ENCODE results near the gene BTNL9. TPM values are rescaled to one million over a fixed set of nuclear protein-coding genes. Genes with fewer than 3 reads are reported as not detected.

The BTNL9 gene
- total and polyA plus RNA-seq, 9 of the 15 experiments (the other 6 are each of a cell fraction or from before 2014, with no cell fraction given): 3.7 to 86.7 (median 29.4) TPM

DNA sequence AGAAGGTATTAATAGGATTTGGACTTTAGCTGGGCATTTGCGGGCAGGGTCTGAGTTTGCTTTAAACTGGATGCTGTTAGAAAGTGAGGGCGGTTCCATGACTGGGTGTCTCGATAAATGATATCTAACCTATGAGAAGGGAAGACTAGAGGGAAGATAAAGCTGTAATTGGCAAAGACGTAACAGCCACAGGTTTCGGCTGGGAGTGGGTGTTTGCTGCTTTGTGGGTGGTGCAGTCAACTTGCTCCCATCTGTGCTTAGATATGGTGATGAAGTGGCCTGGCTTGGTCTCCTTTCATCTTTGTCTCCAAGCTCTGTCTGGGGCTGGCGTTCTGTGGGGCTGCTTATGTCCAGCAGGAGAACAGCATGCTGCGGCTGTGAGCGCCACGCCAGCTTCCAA, 67.6 kb downstream of the BTNL9 start (continued):
- TF ChIP-seq, protein P1, sequence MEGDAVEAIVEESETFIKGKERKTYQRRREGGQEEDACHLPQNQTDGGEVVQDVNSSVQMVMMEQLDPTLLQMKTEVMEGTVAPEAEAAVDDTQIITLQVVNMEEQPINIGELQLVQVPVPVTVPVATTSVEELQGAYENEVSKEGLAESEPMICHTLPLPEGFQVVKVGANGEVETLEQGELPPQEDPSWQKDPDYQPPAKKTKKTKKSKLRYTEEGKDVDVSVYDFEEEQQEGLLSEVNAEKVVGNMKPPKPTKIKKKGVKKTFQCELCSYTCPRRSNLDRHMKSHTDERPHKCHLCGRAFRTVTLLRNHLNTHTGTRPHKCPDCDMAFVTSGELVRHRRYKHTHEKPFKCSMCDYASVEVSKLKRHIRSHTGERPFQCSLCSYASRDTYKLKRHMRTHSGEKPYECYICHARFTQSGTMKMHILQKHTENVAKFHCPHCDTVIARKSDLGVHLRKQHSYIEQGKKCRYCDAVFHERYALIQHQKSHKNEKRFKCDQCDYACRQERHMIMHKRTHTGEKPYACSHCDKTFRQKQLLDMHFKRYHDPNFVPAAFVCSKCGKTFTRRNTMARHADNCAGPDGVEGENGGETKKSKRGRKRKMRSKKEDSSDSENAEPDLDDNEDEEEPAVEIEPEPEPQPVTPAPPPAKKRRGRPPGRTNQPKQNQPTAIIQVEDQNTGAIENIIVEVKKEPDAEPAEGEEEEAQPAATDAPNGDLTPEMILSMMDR (IDR thresholded peaks at IDR 0.05 in 2 of 3, conservative IDR thresholded peaks at IDR 0.05 in 1 of 3; ENCODE audit: insufficient read depth in 2 of 3, low read depth in 1 of 3, low read length in 3 of 3): 0 out of 6 replicates have a peak, but pooled peaks of 1 of the 3 experiments have one; percentile 11
- TF ChIP-seq TEAD1 (CRISPR knock-in tag; IDR thresholded peaks at IDR 0.05) (no peak), CREB1 (IDR thresholded peaks at IDR 0.05) (0 out of 2 replicates have a peak, but pooled peaks have one; percentile 41), CREB1 (CRISPR knock-in tag; IDR thresholded peaks at IDR 0.05) (0 out of 2 replicates have a peak, but pooled peaks have one; percentile 14), CC2D1A (IDR thresholded peaks at IDR 0.05) (peak; percentile 23; the same call in 1 of the 2 replicates), ZC3H8 (IDR thresholded peaks at IDR 0.05) (no peak), NCOA4 (IDR thresholded peaks at IDR 0.05; ENCODE audit: partially characterized antibody) (no peak), MYNN (IDR thresholded peaks at IDR 0.05) (peak; percentile 66), MYNN (CRISPR knock-in tag; IDR thresholded peaks at IDR 0.05) (no peak), MXI1 (IDR thresholded peaks at IDR 0.05; ENCODE audit: low read depth, low read length) (0 out of 2 replicates have a peak, but pooled peaks have one; percentile 29), BACH1 (tag; IDR thresholded peaks at IDR 0.05) (no peak), HLTF (IDR thresholded peaks at IDR 0.05) (no peak), GATAD2A (IDR thresholded peaks at IDR 0.05) (no peak), ZNF263 (CRISPR knock-in tag; IDR thresholded peaks at IDR 0.05; ENCODE audit: borderline replicate concordance) (no peak), ZNF436 (CRISPR knock-in tag; IDR thresholded peaks at IDR 0.05) (no peak), SAFB2 (IDR thresholded peaks at IDR 0.05; ENCODE audit: borderline replicate concordance, low read depth, low read length, severe bottlenecking) (no peak), ZNF699 (CRISPR knock-in tag; IDR thresholded peaks at IDR 0.05; ENCODE audit: insufficient replicate concordance) (no peak), PCBP1 (IDR thresholded peaks at IDR 0.05; ENCODE audit: low read depth, low read length, poor library complexity, severe bottlenecking) (no peak), SMAD3 (CRISPR knock-in tag; conservative IDR thresholded peaks at IDR 0.05) (no peak), TBP (optimal IDR thresholded peaks at IDR 0.05; ENCODE audit: low read depth, low read length) (no peak), TCFL5 (CRISPR knock-in tag; conservative IDR thresholded peaks at IDR 0.05) (no peak), CHCHD3 (CRISPR knock-in tag; IDR thresholded peaks at IDR 0.05) (no peak), PHF8 (IDR thresholded peaks at IDR 0.05; ENCODE audit: borderline replicate concordance, low read length) (no peak), CBFA2T2 (conservative IDR thresholded peaks at IDR 0.05) (peak; percentile 83), NR2C1 (IDR thresholded peaks at IDR 0.05) (no peak), NR2C1 (tag; IDR thresholded peaks at IDR 0.05) (no peak), DIDO1 (tag; IDR thresholded peaks at IDR 0.05; ENCODE audit: low read depth) (no peak), STAG1 (CRISPR knock-in tag; IDR thresholded peaks at IDR 0.05; ENCODE audit: borderline replicate concordance) (no peak), TEAD2 (tag; IDR thresholded peaks at IDR 0.05) (no peak), MTF1 (CRISPR knock-in tag; IDR thresholded peaks at IDR 0.05; ENCODE audit: borderline replicate concordance) (no peak)
- TF ChIP-seq, protein P2, sequence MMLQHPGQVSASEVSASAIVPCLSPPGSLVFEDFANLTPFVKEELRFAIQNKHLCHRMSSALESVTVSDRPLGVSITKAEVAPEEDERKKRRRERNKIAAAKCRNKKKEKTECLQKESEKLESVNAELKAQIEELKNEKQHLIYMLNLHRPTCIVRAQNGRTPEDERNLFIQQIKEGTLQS (IDR thresholded peaks at IDR 0.05): no peak
- TF ChIP-seq, protein P2 (CRISPR knock-in tag; conservative IDR thresholded peaks at IDR 0.05): 0 out of 2 replicates have a peak, but pooled peaks have one; percentile 14
